ENCODE measurements around the gene MAPKBP1. TPM values are rescaled to one million over a fixed set of nuclear protein-coding genes. Genes with fewer than 3 reads are reported as not detected.

MAPKBP1 gene
- total and polyA plus RNA-seq, 7 experiments from 2014 or later, result 3.0 to 44.7 (median 37.2) TPM

- peaks cover 26 to 31% of the 10 kb centered on the region in 2 donors for H3K4me1 ChIP-seq (ENCODE audit: control insufficient read depth in 2 of 2, insufficient read depth in 2 of 2, low read length in 2 of 2)
- Mint-ChIP-seq H3K9me3 (peaks cover 0 to 5% (median 0%) of the 10 kb centered on the region in 11 donors), H3K4me3 (peak overlapping the region in 6 of 10 donors; percentile 10 to 96 (median 27)), H3K27ac (peak overlapping the region in 2 of 9 donors; percentile 6 to 22), H3K27me3 (no peaks in the 10 kb centered on the region), H3K36me3 (peaks cover 0 to 18% (median 8%) of the 10 kb centered on the region in 5 donors), H3K4me1 (peaks cover 40 to 85% (median 81%) of the 10 kb centered on the region in 7 donors)
- no peak overlapping the region for H3K4me3 ChIP-seq (ENCODE audit: low read length)
- H3K27me3 ChIP-seq (ENCODE audit: control insufficient read depth in 2 of 2, insufficient read depth in 2 of 2, low read length in 2 of 2), result no peaks in the 10 kb centered on the region
- ChIA-PET CTCF (interaction anchor here (0.6 to 8.9 kb wide), 2 partner anchors 33 to 175 kb away, joined by 3 to 180 read pairs; no protein-coding TSS in a partner anchor), POLR2A (interaction anchor here (1.5 kb wide), 1 partner anchor 11 kb away, joined by 4 read pairs; no protein-coding TSS in a partner anchor)
- H3K9me3 ChIP-seq (ENCODE audit: control insufficient read depth in 2 of 3, low read length in 3 of 3), result no peaks in the 10 kb centered on the region
- H3K27ac ChIP-seq (ENCODE audit: low read depth, low read length), result no peak overlapping the region
- intact Hi-C loops (cut with micrococcal nuclease), result loop anchor here in 1 of 2 donors (10.0 kb wide), 1 partner anchor 874 kb away; no protein-coding TSS in a partner anchor
- no peaks in the 10 kb centered on the region for H3K36me3 ChIP-seq (ENCODE audit: control insufficient read depth in 2 of 3, insufficient read depth in 3 of 3, low read length in 3 of 3)
- DNase-seq, result no peak
- no peak for ATAC-seq
Measured at GRCh38 chr15:41778521-41778920, 4.2 kb downstream of the MAPKBP1 start.

GRCh38 chr15:41779662-41780157 is 5.4 kb downstream of the MAPKBP1 start:
- no peak for ATAC-seq
- no peaks in the 10 kb centered on the region for H3K27me3 Mint-ChIP-seq

GRCh38 chr15:41780266-41780665 is 6.0 kb downstream of the MAPKBP1 start:
- H3K36me3 Mint-ChIP-seq, result peaks cover 0 to 25% (median 8%) of the 10 kb centered on the region in 5 donors
- Histone ChIP-seq H3K4me1 (ENCODE audit: control insufficient read depth in 2 of 2, insufficient read depth in 2 of 2, low read length in 2 of 2) (peaks cover 21 to 22% of the 10 kb centered on the region in 2 donors), H3K9me3 (ENCODE audit: control insufficient read depth in 2 of 3, low read length in 3 of 3) (no peaks in the 10 kb centered on the region), H3K27ac (ENCODE audit: low read depth, low read length) (no peak overlapping the region), H3K4me3 (ENCODE audit: low read length) (no peak overlapping the region), H3K36me3 (ENCODE audit: control insufficient read depth in 2 of 3, insufficient read depth in 3 of 3, low read length in 3 of 3) (no peaks in the 10 kb centered on the region), H3K27me3 (ENCODE audit: control insufficient read depth in 2 of 2, insufficient read depth in 2 of 2, low read length in 2 of 2) (no peaks in the 10 kb centered on the region)
- peaks cover 38 to 75% (median 72%) of the 10 kb centered on the region in 7 donors for H3K4me1 Mint-ChIP-seq
- CTCF ChIA-PET, result interaction anchor here (0.5 to 1.4 kb wide), 4 partner anchors 9 to 94 kb away, joined by 3 to 9 read pairs (median 3); no protein-coding TSS in a partner anchor
- POLR2A ChIA-PET, result interaction anchor here (1.5 kb wide), 1 partner anchor 9 kb away, joined by 4 read pairs; no protein-coding TSS in a partner anchor
- peak overlapping the region in 3 of 9 donors; percentile 22 to 71 (median 56) for H3K27ac Mint-ChIP-seq
- H3K4me3 Mint-ChIP-seq, result peak overlapping the region in 2 of 10 donors; percentile 14 to 42
- H3K27me3 Mint-ChIP-seq, result no peaks in the 10 kb centered on the region
- H3K9me3 Mint-ChIP-seq, result no peaks in the 10 kb centered on the region
- intact Hi-C loops (cut with micrococcal nuclease), result no loop called here
- DNase-seq, result no peak
- ATAC-seq, result no peak

More at GRCh38 chr15:41779662-41780157, 5.4 kb downstream of the MAPKBP1 start:
- Histone ChIP-seq H3K27me3 (ENCODE audit: control insufficient read depth in 2 of 2, insufficient read depth in 2 of 2, low read length in 2 of 2) (no peaks in the 10 kb centered on the region), H3K4me1 (ENCODE audit: control insufficient read depth in 2 of 2, insufficient read depth in 2 of 2, low read length in 2 of 2) (peaks cover 22 to 26% of the 10 kb centered on the region in 2 donors), H3K27ac (ENCODE audit: low read depth, low read length) (no peak overlapping the region), H3K9me3 (ENCODE audit: control insufficient read depth in 2 of 3, low read length in 3 of 3) (no peaks in the 10 kb centered on the region), H3K4me3 (ENCODE audit: low read length) (no peak overlapping the region), H3K36me3 (ENCODE audit: control insufficient read depth in 2 of 3, insufficient read depth in 3 of 3, low read length in 3 of 3) (no peaks in the 10 kb centered on the region)
- ChIA-PET POLR2A (interaction anchor here (0.7 to 1.5 kb wide), 2 partner anchors 9 to 48 kb away, joined by 3 to 4 read pairs; no protein-coding TSS in a partner anchor), CTCF (interaction anchor here (0.5 to 1.1 kb wide), 4 partner anchors 8 to 94 kb away, joined by 3 read pairs; no protein-coding TSS in a partner anchor)
- intact Hi-C loops (cut with micrococcal nuclease), result loop anchor here in 1 of 2 donors (10.0 kb wide), 1 partner anchor 875 kb away; no protein-coding TSS in a partner anchor
- Mint-ChIP-seq H3K4me1 (peaks cover 36 to 78% (median 75%) of the 10 kb centered on the region in 7 donors), H3K9me3 (no peaks in the 10 kb centered on the region), H3K4me3 (peak overlapping the region in 4 of 10 donors; percentile 9 to 53 (median 28)), H3K36me3 (peaks cover 0 to 22% (median 8%) of the 10 kb centered on the region in 5 donors), H3K27ac (peak overlapping the region in 4 of 9 donors; percentile 22 to 71 (median 62))
- no peak for DNase-seq

- H3K36me3 ChIP-seq (ENCODE audit: control insufficient read depth in 2 of 3, insufficient read depth in 3 of 3, low read length in 3 of 3), result no peaks in the 10 kb centered on the region
- ATAC-seq (no peak), DNase-seq (no peak)
- intact Hi-C loops (cut with micrococcal nuclease), result no loop called here
- ChIA-PET POLR2A (no interaction called here), CTCF (interaction anchor here (1.0 to 1.4 kb wide), 3 partner anchors 30 to 93 kb away, joined by 3 to 9 read pairs (median 3); no protein-coding TSS in a partner anchor)
- Mint-ChIP-seq H3K4me1 (peaks cover 39 to 70% (median 68%) of the 10 kb centered on the region in 7 donors), H3K27ac (no peak overlapping the region), H3K36me3 (peaks cover 0 to 26% (median 8%) of the 10 kb centered on the region in 5 donors), H3K4me3 (no peak overlapping the region), H3K9me3 (no peaks in the 10 kb centered on the region), H3K27me3 (no peaks in the 10 kb centered on the region)
- no peaks in the 10 kb centered on the region for H3K9me3 ChIP-seq (ENCODE audit: control insufficient read depth in 2 of 3, low read length in 3 of 3)
- no peak overlapping the region for H3K27ac ChIP-seq (ENCODE audit: low read depth, low read length)
- H3K4me1 ChIP-seq (ENCODE audit: control insufficient read depth in 2 of 2, insufficient read depth in 2 of 2, low read length in 2 of 2), result peaks cover 16 to 18% of the 10 kb centered on the region in 2 donors
- no peak overlapping the region for H3K4me3 ChIP-seq (ENCODE audit: low read length)
- H3K27me3 ChIP-seq (ENCODE audit: control insufficient read depth in 2 of 2, insufficient read depth in 2 of 2, low read length in 2 of 2), result no peaks in the 10 kb centered on the region
Measured at GRCh38 chr15:41780727-41781126, 6.4 kb downstream of the MAPKBP1 start.

DNA sequence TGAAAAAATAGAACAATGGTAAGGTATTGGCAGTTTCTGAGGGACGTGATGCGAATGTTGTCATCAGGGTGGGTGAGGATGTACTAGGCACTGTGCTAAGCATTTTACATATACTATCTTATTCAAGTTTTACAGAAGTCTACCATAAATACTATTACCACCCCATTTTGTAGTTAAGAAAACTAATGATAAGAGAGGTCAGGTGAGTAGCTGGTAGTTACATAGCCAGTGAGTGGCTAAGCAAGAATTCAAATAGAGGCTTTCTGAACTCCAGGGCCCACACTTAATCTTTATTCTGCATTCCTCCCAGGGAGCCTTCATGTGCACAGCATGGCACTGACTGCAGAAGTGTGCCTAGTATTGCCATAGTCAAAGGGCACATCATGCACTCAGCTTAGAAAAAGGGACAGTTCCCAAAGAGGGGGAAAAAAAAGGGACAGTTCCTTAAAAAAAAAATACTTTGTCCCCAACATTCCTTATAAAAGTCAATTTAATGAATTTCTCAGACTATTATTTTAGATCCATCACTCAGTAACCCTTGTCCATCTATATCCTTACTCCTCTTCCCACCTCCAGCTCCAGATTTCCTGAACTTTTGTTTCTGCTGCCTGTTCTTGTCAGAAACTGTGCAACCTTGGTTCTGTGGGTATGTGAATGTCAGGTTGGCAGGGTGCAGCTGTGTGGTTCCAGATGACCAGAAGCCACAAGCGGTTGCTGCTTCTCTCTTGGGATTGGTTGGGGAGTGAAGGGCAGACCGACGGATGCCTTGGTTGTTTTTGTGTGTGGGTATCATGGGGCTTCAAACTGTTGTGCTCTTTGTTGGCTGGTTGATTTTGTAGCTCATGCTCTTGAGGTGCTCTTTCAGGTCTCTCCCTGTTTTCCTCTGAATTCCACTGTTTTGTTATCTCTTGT is 8.3 kb downstream of the MAPKBP1 start:
- CTCF ChIA-PET, result interaction anchor here (2.4 kb wide), 1 partner anchor 9 kb away, joined by 17 read pairs; the partner anchor contains the start of gene MAPKBP1

GRCh38 chr15:41783296-41783695 is 9.0 kb downstream of the MAPKBP1 start:
- intact Hi-C loops (cut with micrococcal nuclease), result no loop called here

More for the DNA sequence above, 8.3 kb downstream of the MAPKBP1 start:
- Mint-ChIP-seq H3K4me1 (peaks cover 24 to 52% (median 50%) of the 10 kb centered on the region in 7 donors), H3K4me3 (no peak overlapping the region), H3K27ac (no peak overlapping the region), H3K9me3 (no peaks in the 10 kb centered on the region), H3K36me3 (peaks cover 0 to 26% (median 8%) of the 10 kb centered on the region in 5 donors), H3K27me3 (no peaks in the 10 kb centered on the region)
- Histone ChIP-seq H3K36me3 (ENCODE audit: control insufficient read depth in 2 of 3, insufficient read depth in 3 of 3, low read length in 3 of 3) (no peaks in the 10 kb centered on the region), H3K9me3 (ENCODE audit: control insufficient read depth in 2 of 3, low read length in 3 of 3) (no peaks in the 10 kb centered on the region), H3K27ac (ENCODE audit: low read depth, low read length) (no peak overlapping the region), H3K4me1 (ENCODE audit: control insufficient read depth in 2 of 2, insufficient read depth in 2 of 2, low read length in 2 of 2) (peaks cover 5 to 9% of the 10 kb centered on the region in 2 donors), H3K4me3 (ENCODE audit: low read length) (no peak overlapping the region), H3K27me3 (ENCODE audit: control insufficient read depth in 2 of 2, insufficient read depth in 2 of 2, low read length in 2 of 2) (no peaks in the 10 kb centered on the region)
- POLR2A ChIA-PET, result interaction anchor here (2.8 kb wide), 1 partner anchor 8 kb away, joined by 11 read pairs; the partner anchor contains the start of gene MAPKBP1
- DNase-seq (no peak), ATAC-seq (no peak)
- intact Hi-C loops (cut with micrococcal nuclease), result no loop called here

More at GRCh38 chr15:41783296-41783695, 9.0 kb downstream of the MAPKBP1 start:
- H3K9me3 Mint-ChIP-seq, result no peaks in the 10 kb centered on the region
- H3K4me3 Mint-ChIP-seq, result no peak overlapping the region
- no peak overlapping the region for H3K27ac Mint-ChIP-seq
- peaks cover 0 to 26% (median 8%) of the 10 kb centered on the region in 5 donors for H3K36me3 Mint-ChIP-seq
- H3K27me3 Mint-ChIP-seq, result no peaks in the 10 kb centered on the region
- peaks cover 20 to 48% (median 46%) of the 10 kb centered on the region in 7 donors for H3K4me1 Mint-ChIP-seq
- Histone ChIP-seq H3K27me3 (ENCODE audit: control insufficient read depth in 2 of 2, insufficient read depth in 2 of 2, low read length in 2 of 2) (no peaks in the 10 kb centered on the region), H3K4me3 (ENCODE audit: low read length) (no peak overlapping the region), H3K9me3 (ENCODE audit: control insufficient read depth in 2 of 3, low read length in 3 of 3) (no peaks in the 10 kb centered on the region), H3K27ac (ENCODE audit: low read depth, low read length) (no peak overlapping the region), H3K4me1 (ENCODE audit: control insufficient read depth in 2 of 2, insufficient read depth in 2 of 2, low read length in 2 of 2) (peaks cover 4 to 5% of the 10 kb centered on the region in 2 donors), H3K36me3 (ENCODE audit: control insufficient read depth in 2 of 3, insufficient read depth in 3 of 3, low read length in 3 of 3) (no peaks in the 10 kb centered on the region)
- ATAC-seq, result no peak
- no peak for DNase-seq
- ChIA-PET POLR2A (interaction anchor here (2.8 kb wide), 1 partner anchor 9 kb away, joined by 11 read pairs; the partner anchor contains the start of gene MAPKBP1), CTCF (interaction anchor here (2.4 kb wide), 1 partner anchor 9 kb away, joined by 17 read pairs; the partner anchor contains the start of gene MAPKBP1)

All from naive thymus-derived CD4-positive, alpha-beta T cell (primary cell).